WTC11 (cell line): ENCODE measurements around the gene SIX2. TPM values are rescaled to one million over a fixed set of nuclear protein-coding genes. Genes with fewer than 3 reads are reported as not detected.

Source experiments
- CBFB ChIP-seq: sonication (generic); formaldehyde crosslinking; IDR thresholded peaks from 2 replicates; pipeline ENCODE4 v1.8.1; 2022; ENCODE audit warnings: mild to moderate bottlenecking, low read depth, missing genetic modification reagents
- CREM ChIP-seq: sonication (generic); formaldehyde crosslinking; IDR thresholded peaks from 2 replicates; pipeline ENCODE4 v1.8.1; 2022; ENCODE audit warnings: mild to moderate bottlenecking, missing genetic modification reagents, moderate library complexity
- ETV6 ChIP-seq: sonication (generic); formaldehyde crosslinking; IDR thresholded peaks from 2 replicates; pipeline ENCODE4 v1.8.1; 2022; ENCODE audit warnings: mild to moderate bottlenecking, missing genetic modification reagents
- FOXJ3 ChIP-seq: sonication (generic); formaldehyde crosslinking; IDR thresholded peaks from 2 replicates; pipeline ENCODE4 v1.9.0; 2021; ENCODE audit warnings: missing genetic modification reagents, mild to moderate bottlenecking, borderline replicate concordance
- FOXK1 ChIP-seq: sonication (generic); formaldehyde crosslinking; IDR thresholded peaks from 2 replicates; pipeline ENCODE4 v1.8.0; 2022; ENCODE audit warnings: mild to moderate bottlenecking, moderate library complexity, missing genetic modification reagents
- FOXP1 ChIP-seq: sonication (generic); formaldehyde crosslinking; IDR thresholded peaks from 2 replicates; pipeline ENCODE4 v1.8.0; 2022; ENCODE audit warnings: missing genetic modification reagents, mild to moderate bottlenecking, moderate library complexity, borderline replicate concordance
- FOXP4 ChIP-seq: sonication (generic); formaldehyde crosslinking; IDR thresholded peaks from 2 replicates; pipeline ENCODE4 v1.8.0; 2022; ENCODE audit warnings: mild to moderate bottlenecking, missing genetic modification reagents
- JUN ChIP-seq: sonication (generic); formaldehyde crosslinking; IDR thresholded peaks from 2 replicates; pipeline ENCODE4 v1.8.0; 2023; ENCODE audit warnings: mild to moderate bottlenecking, missing genetic modification reagents
- KAT7 ChIP-seq: sonication (generic); formaldehyde crosslinking; IDR thresholded peaks from 2 replicates; pipeline ENCODE4 v1.8.1; 2023; ENCODE audit warnings: missing genetic modification reagents, mild to moderate bottlenecking, borderline replicate concordance
- NR1H2 ChIP-seq: sonication (generic); formaldehyde crosslinking; IDR thresholded peaks from 2 replicates; pipeline ENCODE4 v1.9.0; 2021; ENCODE audit warnings: mild to moderate bottlenecking, moderate library complexity, missing genetic modification reagents
- NR2C2 ChIP-seq: sonication (generic); formaldehyde crosslinking; IDR thresholded peaks from 2 replicates; pipeline ENCODE4 v1.8.0; 2022; ENCODE audit warnings: mild to moderate bottlenecking, missing genetic modification reagents
- NR3C1 ChIP-seq: sonication (generic); formaldehyde crosslinking; conservative IDR thresholded peaks from 2 replicates; pipeline ENCODE4 v1.8.1; 2023; ENCODE audit warnings: low read depth, mild to moderate bottlenecking, missing genetic modification reagents
- PRRX2 ChIP-seq: fragments of 250-450 bp; sonication (Bioruptor Pico); IDR thresholded peaks from 2 replicates; pipeline ENCODE4 v1.8.0; 2021; ENCODE audit warnings: mild to moderate bottlenecking
- STAT6 ChIP-seq: sonication (generic); formaldehyde crosslinking; conservative IDR thresholded peaks from 2 replicates; pipeline ENCODE4 v1.8.1; 2023; ENCODE audit warnings: mild to moderate bottlenecking, low read depth, missing genetic modification reagents, moderate library complexity
- TCF7 ChIP-seq: sonication (generic); formaldehyde crosslinking; IDR thresholded peaks from 2 replicates; pipeline ENCODE4 v1.8.0; 2022; ENCODE audit warnings: mild to moderate bottlenecking, low read depth, missing genetic modification reagents, moderate library complexity
- ZNF138 ChIP-seq: sonication (generic); formaldehyde crosslinking; conservative IDR thresholded peaks from 2 replicates; pipeline ENCODE4 v1.8.1; 2022; ENCODE audit warnings: mild to moderate bottlenecking, moderate library complexity, missing genetic modification reagents
- ZNF219 ChIP-seq: sonication (generic); formaldehyde crosslinking; IDR thresholded peaks from 2 replicates; pipeline ENCODE4 v1.8.0; 2023; ENCODE audit warnings: missing genetic modification reagents, mild to moderate bottlenecking, borderline replicate concordance
- ZNF317 ChIP-seq: sonication (generic); formaldehyde crosslinking; IDR thresholded peaks from 2 replicates; pipeline ENCODE4 v1.8.1; 2023; ENCODE audit warnings: low read depth, mild to moderate bottlenecking, moderate library complexity, missing genetic modification reagents, borderline replicate concordance
- ZNF416 ChIP-seq: fragments of 250-450 bp; sonication (Bioruptor Pico); IDR thresholded peaks from 2 replicates; pipeline ENCODE4 v1.9.0; 2021; ENCODE audit warnings: mild to moderate bottlenecking, inconsistent platforms
- ZNF425 ChIP-seq: fragments of 250-450 bp; sonication (Bioruptor Pico); conservative IDR thresholded peaks from 2 replicates; pipeline ENCODE4 v1.9.0; 2021; ENCODE audit warnings: mild to moderate bottlenecking
- ZNF512 ChIP-seq: sonication (generic); formaldehyde crosslinking; IDR thresholded peaks from 2 replicates; pipeline ENCODE4 v1.8.1; 2022; ENCODE audit warnings: missing genetic modification reagents, borderline replicate concordance
- total RNA-seq: library from RNA; stranded (reverse); gene quantifications from 3 replicates; pipeline ENCODE4 v1.2.3, GENCODE V29; 2021
- TF ChIP-seq, protein P1 (sequence below): sonication (generic); formaldehyde crosslinking; IDR thresholded peaks from 2 replicates; pipeline ENCODE4 v1.8.0; 2023; ENCODE audit warnings: missing genetic modification reagents
- TF ChIP-seq, protein P2 (sequence below): fragments of 250-450 bp; sonication (Bioruptor Pico); IDR thresholded peaks from 2 replicates; pipeline ENCODE4 v1.9.0; 2021; ENCODE audit warnings: mild to moderate bottlenecking
- TF ChIP-seq, protein P3 (sequence below): sonication (generic); formaldehyde crosslinking; IDR thresholded peaks from 2 replicates; pipeline ENCODE4 v1.8.1; 2023; ENCODE audit warnings: mild to moderate bottlenecking, missing genetic modification reagents

SIX2 gene
- total RNA-seq, 1 experiment from 2014 or later, result 1.7 TPM

- no peak for TF ChIP-seq STAT6
- TF ChIP-seq FOXK1 (CRISPR knock-in tag), result 0 out of 2 replicates have a peak, but pooled peaks have one; percentile 37
- TF ChIP-seq ZNF512, result no peak
- no peak for TF ChIP-seq PRRX2 (CRISPR knock-in tag)
- peak; percentile 62; the same call in 1 of the 2 replicates for TF ChIP-seq TCF7 (CRISPR knock-in tag)
- no peak for TF ChIP-seq JUN (CRISPR knock-in tag)
- TF ChIP-seq, protein P1, sequence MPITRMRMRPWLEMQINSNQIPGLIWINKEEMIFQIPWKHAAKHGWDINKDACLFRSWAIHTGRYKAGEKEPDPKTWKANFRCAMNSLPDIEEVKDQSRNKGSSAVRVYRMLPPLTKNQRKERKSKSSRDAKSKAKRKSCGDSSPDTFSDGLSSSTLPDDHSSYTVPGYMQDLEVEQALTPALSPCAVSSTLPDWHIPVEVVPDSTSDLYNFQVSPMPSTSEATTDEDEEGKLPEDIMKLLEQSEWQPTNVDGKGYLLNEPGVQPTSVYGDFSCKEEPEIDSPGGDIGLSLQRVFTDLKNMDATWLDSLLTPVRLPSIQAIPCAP (CRISPR knock-in tag), result peak; percentile 87; the same call in 1 of the 2 replicates
- no peak; the same call in 1 of the 2 replicates for TF ChIP-seq NR2C2 (CRISPR knock-in tag)
- TF ChIP-seq ZNF219 (CRISPR knock-in tag), result no peak
- peak; percentile 58; the same call in 1 of the 2 replicates for TF ChIP-seq KAT7 (CRISPR knock-in tag)
- peak; percentile 77; the same call in 1 of the 2 replicates for TF ChIP-seq NR1H2 (CRISPR knock-in tag)
- TF ChIP-seq, protein P2, sequence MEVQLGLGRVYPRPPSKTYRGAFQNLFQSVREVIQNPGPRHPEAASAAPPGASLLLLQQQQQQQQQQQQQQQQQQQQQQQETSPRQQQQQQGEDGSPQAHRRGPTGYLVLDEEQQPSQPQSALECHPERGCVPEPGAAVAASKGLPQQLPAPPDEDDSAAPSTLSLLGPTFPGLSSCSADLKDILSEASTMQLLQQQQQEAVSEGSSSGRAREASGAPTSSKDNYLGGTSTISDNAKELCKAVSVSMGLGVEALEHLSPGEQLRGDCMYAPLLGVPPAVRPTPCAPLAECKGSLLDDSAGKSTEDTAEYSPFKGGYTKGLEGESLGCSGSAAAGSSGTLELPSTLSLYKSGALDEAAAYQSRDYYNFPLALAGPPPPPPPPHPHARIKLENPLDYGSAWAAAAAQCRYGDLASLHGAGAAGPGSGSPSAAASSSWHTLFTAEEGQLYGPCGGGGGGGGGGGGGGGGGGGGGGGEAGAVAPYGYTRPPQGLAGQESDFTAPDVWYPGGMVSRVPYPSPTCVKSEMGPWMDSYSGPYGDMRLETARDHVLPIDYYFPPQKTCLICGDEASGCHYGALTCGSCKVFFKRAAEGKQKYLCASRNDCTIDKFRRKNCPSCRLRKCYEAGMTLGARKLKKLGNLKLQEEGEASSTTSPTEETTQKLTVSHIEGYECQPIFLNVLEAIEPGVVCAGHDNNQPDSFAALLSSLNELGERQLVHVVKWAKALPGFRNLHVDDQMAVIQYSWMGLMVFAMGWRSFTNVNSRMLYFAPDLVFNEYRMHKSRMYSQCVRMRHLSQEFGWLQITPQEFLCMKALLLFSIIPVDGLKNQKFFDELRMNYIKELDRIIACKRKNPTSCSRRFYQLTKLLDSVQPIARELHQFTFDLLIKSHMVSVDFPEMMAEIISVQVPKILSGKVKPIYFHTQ (CRISPR knock-in tag), result no peak
- TF ChIP-seq ZNF425, result no peak
- TF ChIP-seq, protein P3, sequence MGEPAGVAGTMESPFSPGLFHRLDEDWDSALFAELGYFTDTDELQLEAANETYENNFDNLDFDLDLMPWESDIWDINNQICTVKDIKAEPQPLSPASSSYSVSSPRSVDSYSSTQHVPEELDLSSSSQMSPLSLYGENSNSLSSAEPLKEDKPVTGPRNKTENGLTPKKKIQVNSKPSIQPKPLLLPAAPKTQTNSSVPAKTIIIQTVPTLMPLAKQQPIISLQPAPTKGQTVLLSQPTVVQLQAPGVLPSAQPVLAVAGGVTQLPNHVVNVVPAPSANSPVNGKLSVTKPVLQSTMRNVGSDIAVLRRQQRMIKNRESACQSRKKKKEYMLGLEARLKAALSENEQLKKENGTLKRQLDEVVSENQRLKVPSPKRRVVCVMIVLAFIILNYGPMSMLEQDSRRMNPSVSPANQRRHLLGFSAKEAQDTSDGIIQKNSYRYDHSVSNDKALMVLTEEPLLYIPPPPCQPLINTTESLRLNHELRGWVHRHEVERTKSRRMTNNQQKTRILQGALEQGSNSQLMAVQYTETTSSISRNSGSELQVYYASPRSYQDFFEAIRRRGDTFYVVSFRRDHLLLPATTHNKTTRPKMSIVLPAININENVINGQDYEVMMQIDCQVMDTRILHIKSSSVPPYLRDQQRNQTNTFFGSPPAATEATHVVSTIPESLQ (CRISPR knock-in tag), result no peak; the same call in 1 of the 2 replicates
- no peak for TF ChIP-seq NR3C1 (CRISPR knock-in tag)
- TF ChIP-seq ZNF317 (CRISPR knock-in tag), result peak; percentile 8; the same call in 1 of the 2 replicates
- TF ChIP-seq FOXP4 (CRISPR knock-in tag), result peak; percentile 88
- TF ChIP-seq ZNF416 (CRISPR knock-in tag), result no peak
- 0 out of 2 replicates have a peak, but pooled peaks have one; percentile 62 for TF ChIP-seq FOXP1 (CRISPR knock-in tag)
- no peak for TF ChIP-seq CREM
- no peak for TF ChIP-seq ZNF138 (CRISPR knock-in tag)
- no peak for TF ChIP-seq CBFB
- peak; percentile 91 for TF ChIP-seq ETV6 (CRISPR knock-in tag)
- TF ChIP-seq FOXJ3 (CRISPR knock-in tag), result no peak
Measured at GRCh38 chr2:45013229-45014015, 4.2 kb upstream of the SIX2 start (continued).
